ENCODE results near the gene DCT.

DCT gene

GRCh38 chr13:94408314-94409036 lies 71.0 kb downstream of the DCT start:
- no peak for TF ChIP-seq CTCF (IDR thresholded peaks at IDR 0.05; ENCODE audit: borderline replicate concordance, insufficient read depth, low read depth, low read length)
- H3K4me3 ChIP-seq (ENCODE audit: low read depth, low read length): no peak overlapping the region

- no peak for TF ChIP-seq CTCF (IDR thresholded peaks at IDR 0.05; ENCODE audit: borderline replicate concordance, insufficient read depth, low read depth, low read length)
- no peak overlapping the region for H3K4me3 ChIP-seq (ENCODE audit: low read depth, low read length)
Observed at GRCh38 chr13:94400874-94401273, 78.6 kb downstream of the DCT start.

- TF ChIP-seq CTCF (IDR thresholded peaks at IDR 0.05; ENCODE audit: borderline replicate concordance, insufficient read depth, low read depth, low read length): no peak
Observed at GRCh38 chr13:94399812-94400211, 79.7 kb downstream of the DCT start.

GRCh38 chr13:94395860-94396259 lies 83.6 kb downstream of the DCT start:
- no peak for TF ChIP-seq CTCF (IDR thresholded peaks at IDR 0.05; ENCODE audit: borderline replicate concordance, insufficient read depth, low read depth, low read length)
- H3K4me3 ChIP-seq (ENCODE audit: low read depth, low read length): no peak overlapping the region

More at GRCh38 chr13:94399812-94400211, 79.7 kb downstream of the DCT start:
- H3K4me3 ChIP-seq (ENCODE audit: low read depth, low read length): no peak overlapping the region

GRCh38 chr13:94394723-94395122 lies 84.8 kb downstream of the DCT start:
- H3K4me3 ChIP-seq (ENCODE audit: low read depth, low read length): no peak overlapping the region
- TF ChIP-seq CTCF (IDR thresholded peaks at IDR 0.05; ENCODE audit: borderline replicate concordance, insufficient read depth, low read depth, low read length): no peak

- no peak for TF ChIP-seq CTCF (IDR thresholded peaks at IDR 0.05; ENCODE audit: borderline replicate concordance, insufficient read depth, low read depth, low read length)
- no peak overlapping the region for H3K4me3 ChIP-seq (ENCODE audit: low read depth, low read length)
Observed at GRCh38 chr13:94390881-94391280, 88.6 kb downstream of the DCT start.

- no peak overlapping the region for H3K4me3 ChIP-seq (ENCODE audit: low read depth, low read length)
- TF ChIP-seq CTCF (IDR thresholded peaks at IDR 0.05; ENCODE audit: borderline replicate concordance, insufficient read depth, low read depth, low read length): no peak
Observed at GRCh38 chr13:94389604-94390351, 89.7 kb downstream of the DCT start.

All from GM12875 (cell line).